T follicular helper cell (primary cell): ENCODE data around the gene IRX2.

Experiments used
- DNase-seq: peaks from one replicate; pipeline ENCODE4 v3.0.0-alpha.2; 2020; ENCODE audit warnings: low read depth

The IRX2 gene

GRCh38 chr5:2756211-2757152 lies 5.0 kb upstream of the IRX2 start:
- DNase-seq: no peak

GRCh38 chr5:2755681-2756171 lies 4.2 kb upstream of the IRX2 start:
- DNase-seq: no peak

GRCh38 chr5:2755076-2755680 lies 3.7 kb upstream of the IRX2 start:
- DNase-seq: no peak

- no peak for DNase-seq
These were observed 3.2 kb upstream of the IRX2 start for GRCh38 chr5:2754581-2755075.

- DNase-seq: no peak
These were observed 2.3 kb upstream of the IRX2 start for GRCh38 chr5:2753452-2754420.

- no peak for DNase-seq
These were observed 1.5 kb upstream of the IRX2 start for GRCh38 chr5:2752821-2753439.

- no peak for DNase-seq
These were observed 763 bp upstream of the IRX2 start for GRCh38 chr5:2752059-2752820.

GRCh38 chr5:2750758-2751464 lies 566 bp downstream of the IRX2 start:
- DNase-seq: no peak

- no peak for DNase-seq
These were observed 1.3 kb downstream of the IRX2 start for GRCh38 chr5:2750026-2750757.

- DNase-seq: no peak
These were observed 1.9 kb downstream of the IRX2 start for GRCh38 chr5:2749514-2750025.

GRCh38 chr5:2748861-2749513 lies 2.5 kb downstream of the IRX2 start:
- no peak for DNase-seq

- DNase-seq: no peak
These were observed 3.2 kb downstream of the IRX2 start for GRCh38 chr5:2748179-2748860.

- DNase-seq: no peak
These were observed 3.9 kb downstream of the IRX2 start for GRCh38 chr5:2747363-2748162.

GRCh38 chr5:2746561-2747032 lies 4.9 kb downstream of the IRX2 start:
- DNase-seq: no peak

GRCh38 chr5:2744485-2744884 lies 7.0 kb downstream of the IRX2 start:
- DNase-seq: no peak

- DNase-seq: no peak
These were observed 8.4 kb downstream of the IRX2 start for GRCh38 chr5:2742921-2743679.
